ENCODE results near the gene AADAC.

GRCh38 chr3:151852074-151852811 lies 38.3 kb downstream of the AADAC start:
- TF ChIP-seq, protein P1, sequence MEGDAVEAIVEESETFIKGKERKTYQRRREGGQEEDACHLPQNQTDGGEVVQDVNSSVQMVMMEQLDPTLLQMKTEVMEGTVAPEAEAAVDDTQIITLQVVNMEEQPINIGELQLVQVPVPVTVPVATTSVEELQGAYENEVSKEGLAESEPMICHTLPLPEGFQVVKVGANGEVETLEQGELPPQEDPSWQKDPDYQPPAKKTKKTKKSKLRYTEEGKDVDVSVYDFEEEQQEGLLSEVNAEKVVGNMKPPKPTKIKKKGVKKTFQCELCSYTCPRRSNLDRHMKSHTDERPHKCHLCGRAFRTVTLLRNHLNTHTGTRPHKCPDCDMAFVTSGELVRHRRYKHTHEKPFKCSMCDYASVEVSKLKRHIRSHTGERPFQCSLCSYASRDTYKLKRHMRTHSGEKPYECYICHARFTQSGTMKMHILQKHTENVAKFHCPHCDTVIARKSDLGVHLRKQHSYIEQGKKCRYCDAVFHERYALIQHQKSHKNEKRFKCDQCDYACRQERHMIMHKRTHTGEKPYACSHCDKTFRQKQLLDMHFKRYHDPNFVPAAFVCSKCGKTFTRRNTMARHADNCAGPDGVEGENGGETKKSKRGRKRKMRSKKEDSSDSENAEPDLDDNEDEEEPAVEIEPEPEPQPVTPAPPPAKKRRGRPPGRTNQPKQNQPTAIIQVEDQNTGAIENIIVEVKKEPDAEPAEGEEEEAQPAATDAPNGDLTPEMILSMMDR (IDR thresholded peaks at IDR 0.05; ENCODE audit: poor library complexity) = no peak
- no peak for TF ChIP-seq EZH2 (IDR thresholded peaks at IDR 0.05; ENCODE audit: borderline replicate concordance)
- no peak for TF ChIP-seq EZH2phosphoT487 (IDR thresholded peaks at IDR 0.05; ENCODE audit: low read depth, severe bottlenecking, unreplicated experiment)
